Left ventricle myocardium inferior (tissue), 1 donor: ENCODE data around the gene VPS13D. TPM values are rescaled to one million over a fixed set of nuclear protein-coding genes. Genes with fewer than 3 reads are reported as not detected.

Source experiments
- DNase-seq: peaks from one replicate; pipeline ENCODE4 v3.0.0-alpha.2; 2020
- H3K27ac ChIP-seq: fragments of 200-600 bp; replicated peaks from 2 replicates; pipeline ENCODE4 v1.8.0; 2021
- H3K27me3 ChIP-seq: fragments of 200-600 bp; 2 replicates; pipeline ENCODE4 v1.8.0; 2021; ENCODE audit warnings: low read depth
- H3K36me3 ChIP-seq: fragments of 200-600 bp; 2 replicates; pipeline ENCODE4 v1.8.0; 2021
- H3K4me1 ChIP-seq: fragments of 200-600 bp; 2 replicates; pipeline ENCODE4 v1.8.0; 2021
- H3K4me3 ChIP-seq: fragments of 200-600 bp; 2 replicates; pipeline ENCODE4 v1.8.0; 2021; ENCODE audit warnings: mild to moderate bottlenecking, moderate library complexity
- H3K9me3 ChIP-seq: fragments of 200-600 bp; replicated peaks from 2 replicates; pipeline ENCODE4 v1.8.0; 2021
- intact Hi-C: fragments of 100-400 bp; cut with micrococcal nuclease; formaldehyde crosslinking; loops from one replicate; pipeline ENCODE4 v1.11.0; 2022
- total RNA-seq: library from RNA; stranded (reverse); fragmentation: NEBNext Ultra II Directional; extraction: Animal tissue kit (Norgen Biotek cat#: 25700); gene quantifications from one replicate; pipeline ENCODE4 v1.2.1, GENCODE V29; 2021
- TF ChIP-seq, protein P1 (sequence below): fragments of 200-600 bp; IDR thresholded peaks from 2 replicates; pipeline ENCODE4 v1.8.0; 2021; ENCODE audit warnings: antibody characterized with exemption, mild to moderate bottlenecking, borderline replicate concordance
- donor health status: DM: no; HTN: yes; CAD: no; lungs with severe emphysema.

The VPS13D gene
- total RNA-seq, 1 donor from 2014 or later = 71.6 TPM

- Histone ChIP-seq H3K27me3 (no peaks in the 10 kb centered on the region), H3K36me3 (peaks cover 71% of the 10 kb centered on the region), H3K27ac (no peak overlapping the region), H3K4me3 (no peak overlapping the region), H3K9me3 (no peaks in the 10 kb centered on the region), H3K4me1 (peaks cover 7% of the 10 kb centered on the region)
- intact Hi-C loops = no loop called here
- TF ChIP-seq, protein P1, sequence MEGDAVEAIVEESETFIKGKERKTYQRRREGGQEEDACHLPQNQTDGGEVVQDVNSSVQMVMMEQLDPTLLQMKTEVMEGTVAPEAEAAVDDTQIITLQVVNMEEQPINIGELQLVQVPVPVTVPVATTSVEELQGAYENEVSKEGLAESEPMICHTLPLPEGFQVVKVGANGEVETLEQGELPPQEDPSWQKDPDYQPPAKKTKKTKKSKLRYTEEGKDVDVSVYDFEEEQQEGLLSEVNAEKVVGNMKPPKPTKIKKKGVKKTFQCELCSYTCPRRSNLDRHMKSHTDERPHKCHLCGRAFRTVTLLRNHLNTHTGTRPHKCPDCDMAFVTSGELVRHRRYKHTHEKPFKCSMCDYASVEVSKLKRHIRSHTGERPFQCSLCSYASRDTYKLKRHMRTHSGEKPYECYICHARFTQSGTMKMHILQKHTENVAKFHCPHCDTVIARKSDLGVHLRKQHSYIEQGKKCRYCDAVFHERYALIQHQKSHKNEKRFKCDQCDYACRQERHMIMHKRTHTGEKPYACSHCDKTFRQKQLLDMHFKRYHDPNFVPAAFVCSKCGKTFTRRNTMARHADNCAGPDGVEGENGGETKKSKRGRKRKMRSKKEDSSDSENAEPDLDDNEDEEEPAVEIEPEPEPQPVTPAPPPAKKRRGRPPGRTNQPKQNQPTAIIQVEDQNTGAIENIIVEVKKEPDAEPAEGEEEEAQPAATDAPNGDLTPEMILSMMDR = no peak
- DNase-seq = no peak
Measured at GRCh38 chr1:12327566-12327965, 97.7 kb downstream of the VPS13D start.

- H3K4me1 ChIP-seq = peaks cover 39% of the 10 kb centered on the region
- H3K4me3 ChIP-seq = no peak overlapping the region
- intact Hi-C loops = no loop called here
- peaks cover 66% of the 10 kb centered on the region for H3K36me3 ChIP-seq
- DNase-seq = no peak
- peak overlapping the region; percentile 57 for H3K27ac ChIP-seq
- no peaks in the 10 kb centered on the region for H3K9me3 ChIP-seq
- no peaks in the 10 kb centered on the region for H3K27me3 ChIP-seq
- TF ChIP-seq, protein P1 = no peak
Measured at GRCh38 chr1:12333036-12333785, 103.4 kb downstream of the VPS13D start.

- Histone ChIP-seq H3K27me3 (no peaks in the 10 kb centered on the region), H3K36me3 (peaks cover 40% of the 10 kb centered on the region), H3K4me1 (peaks cover 65% of the 10 kb centered on the region), H3K4me3 (no peak overlapping the region), H3K9me3 (no peaks in the 10 kb centered on the region), H3K27ac (peak overlapping the region; percentile 80)
- intact Hi-C loops = no loop called here
- TF ChIP-seq, protein P1 = no peak
- no peak for DNase-seq
Measured at GRCh38 chr1:12335815-12336214, 106.0 kb downstream of the VPS13D start.

- DNase-seq = no peak
- TF ChIP-seq, protein P1 = no peak
- intact Hi-C loops = no loop called here
Measured at GRCh38 chr1:12336413-12336812, 106.6 kb downstream of the VPS13D start.

DNA sequence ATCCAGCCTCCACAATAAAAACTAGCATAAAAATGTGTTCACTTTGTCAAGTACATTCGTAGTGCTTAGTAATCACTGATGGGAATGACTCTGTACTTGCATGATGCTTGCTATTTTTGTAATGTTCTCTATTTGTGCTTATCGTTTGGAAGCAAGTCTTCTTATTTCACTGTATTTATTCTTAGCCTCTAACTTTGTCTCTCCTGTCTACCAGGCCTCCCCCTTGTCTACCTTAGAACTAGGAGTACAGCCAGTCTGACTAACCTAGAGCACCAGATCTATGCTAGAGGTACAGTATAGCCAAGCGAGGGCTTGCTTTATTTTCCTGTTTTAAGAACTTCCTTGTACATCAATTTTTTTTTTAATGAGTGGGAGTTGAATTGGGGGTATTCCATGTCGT lies 108.2 kb downstream of the VPS13D start:
- Histone ChIP-seq H3K27me3 (no peaks in the 10 kb centered on the region), H3K36me3 (peaks cover 34% of the 10 kb centered on the region), H3K4me3 (no peak overlapping the region), H3K4me1 (peaks cover 82% of the 10 kb centered on the region), H3K27ac (peak overlapping the region; percentile 80), H3K9me3 (no peaks in the 10 kb centered on the region)
- no peak for DNase-seq
- TF ChIP-seq, protein P1 = no peak
- intact Hi-C loops = no loop called here

More at GRCh38 chr1:12336413-12336812, 106.6 kb downstream of the VPS13D start:
- no peak overlapping the region for H3K4me3 ChIP-seq
- peaks cover 71% of the 10 kb centered on the region for H3K4me1 ChIP-seq
- H3K9me3 ChIP-seq = no peaks in the 10 kb centered on the region
- H3K27ac ChIP-seq = peak overlapping the region; percentile 80
- no peaks in the 10 kb centered on the region for H3K27me3 ChIP-seq
- peaks cover 34% of the 10 kb centered on the region for H3K36me3 ChIP-seq
